ENCODE data around the gene BUD13. TPM values are rescaled to one million over a fixed set of nuclear protein-coding genes. Genes with fewer than 3 reads are reported as not detected.

BUD13 gene
- total RNA-seq, 1 donor from 2014 or later, result 27.7 TPM

GRCh38 chr11:116729501-116730240, 43.1 kb downstream of the BUD13 start:
- TF ChIP-seq, protein P1, sequence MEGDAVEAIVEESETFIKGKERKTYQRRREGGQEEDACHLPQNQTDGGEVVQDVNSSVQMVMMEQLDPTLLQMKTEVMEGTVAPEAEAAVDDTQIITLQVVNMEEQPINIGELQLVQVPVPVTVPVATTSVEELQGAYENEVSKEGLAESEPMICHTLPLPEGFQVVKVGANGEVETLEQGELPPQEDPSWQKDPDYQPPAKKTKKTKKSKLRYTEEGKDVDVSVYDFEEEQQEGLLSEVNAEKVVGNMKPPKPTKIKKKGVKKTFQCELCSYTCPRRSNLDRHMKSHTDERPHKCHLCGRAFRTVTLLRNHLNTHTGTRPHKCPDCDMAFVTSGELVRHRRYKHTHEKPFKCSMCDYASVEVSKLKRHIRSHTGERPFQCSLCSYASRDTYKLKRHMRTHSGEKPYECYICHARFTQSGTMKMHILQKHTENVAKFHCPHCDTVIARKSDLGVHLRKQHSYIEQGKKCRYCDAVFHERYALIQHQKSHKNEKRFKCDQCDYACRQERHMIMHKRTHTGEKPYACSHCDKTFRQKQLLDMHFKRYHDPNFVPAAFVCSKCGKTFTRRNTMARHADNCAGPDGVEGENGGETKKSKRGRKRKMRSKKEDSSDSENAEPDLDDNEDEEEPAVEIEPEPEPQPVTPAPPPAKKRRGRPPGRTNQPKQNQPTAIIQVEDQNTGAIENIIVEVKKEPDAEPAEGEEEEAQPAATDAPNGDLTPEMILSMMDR (conservative IDR thresholded peaks at IDR 0.05; ENCODE audit: low read depth, low read length), result no peak
- no peak overlapping the region for H3K4me3 ChIP-seq (ENCODE audit: low read depth, low read length)
- no peak for DNase-seq (ENCODE audit: low read depth)

DNA sequence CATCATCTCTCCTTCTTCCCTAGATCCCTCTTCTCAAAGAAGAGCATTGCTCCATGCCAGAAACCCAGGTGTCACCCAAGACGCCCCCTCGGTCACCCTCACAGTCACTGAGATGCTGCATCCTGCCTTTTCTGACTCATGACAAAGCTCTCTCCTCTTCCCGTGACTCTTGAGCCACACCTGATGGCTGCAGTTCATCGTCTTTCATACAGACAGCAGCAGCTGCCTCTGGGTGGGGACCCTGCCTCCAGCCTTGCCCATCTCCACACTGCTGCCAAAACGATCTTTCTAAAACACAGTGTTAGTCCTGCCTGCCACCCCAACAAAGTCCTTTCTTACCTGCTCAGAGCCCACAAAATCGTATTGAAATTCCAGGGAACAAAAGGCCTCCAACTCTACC, 44.8 kb downstream of the BUD13 start:
- DNase-seq (ENCODE audit: low read depth), result no peak
- H3K4me3 ChIP-seq (ENCODE audit: low read depth, low read length), result no peak overlapping the region
- TF ChIP-seq, protein P1 (conservative IDR thresholded peaks at IDR 0.05; ENCODE audit: low read depth, low read length), result no peak

- no peak overlapping the region for H3K4me3 ChIP-seq (ENCODE audit: low read depth, low read length)
- TF ChIP-seq, protein P1 (conservative IDR thresholded peaks at IDR 0.05; ENCODE audit: low read depth, low read length), result no peak
- no peak for DNase-seq (ENCODE audit: low read depth)
Measured at GRCh38 chr11:116725434-116726221, 47.2 kb downstream of the BUD13 start.

GRCh38 chr11:116724813-116725212, 48.0 kb downstream of the BUD13 start:
- DNase-seq (ENCODE audit: low read depth), result no peak
- no peak overlapping the region for H3K4me3 ChIP-seq (ENCODE audit: low read depth, low read length)
- TF ChIP-seq, protein P1 (conservative IDR thresholded peaks at IDR 0.05; ENCODE audit: low read depth, low read length), result no peak

- no peak overlapping the region for H3K4me3 ChIP-seq (ENCODE audit: low read depth, low read length)
- TF ChIP-seq, protein P1 (conservative IDR thresholded peaks at IDR 0.05; ENCODE audit: low read depth, low read length), result no peak
- no peak for DNase-seq (ENCODE audit: low read depth)
Measured at GRCh38 chr11:116723511-116723910, 49.3 kb downstream of the BUD13 start.

DNA sequence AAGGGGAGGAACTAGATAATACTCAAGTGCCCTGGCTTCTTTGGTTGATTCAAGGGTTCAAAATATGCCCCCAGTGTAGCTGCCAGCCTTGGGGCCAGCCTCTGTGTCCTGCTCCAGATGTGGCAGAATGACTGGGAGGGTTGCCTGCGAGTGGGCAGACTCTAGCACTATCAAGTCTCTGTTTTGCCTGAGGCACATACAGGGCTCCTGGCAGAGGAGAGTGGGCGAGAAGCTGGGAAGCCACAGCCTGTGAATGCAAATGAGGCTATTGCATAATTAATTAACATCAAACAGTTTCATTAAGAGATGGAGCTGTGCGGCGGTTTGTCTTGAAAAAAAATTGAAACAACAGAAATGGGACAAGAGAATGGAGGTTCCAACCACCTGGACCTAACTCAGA, 50.8 kb downstream of the BUD13 start:
- TF ChIP-seq, protein P1 (conservative IDR thresholded peaks at IDR 0.05; ENCODE audit: low read depth, low read length), result no peak
- no peak overlapping the region for H3K4me3 ChIP-seq (ENCODE audit: low read depth, low read length)
- no peak for DNase-seq (ENCODE audit: low read depth)
